Measurements from ENCODE around the gene JHY. TPM values are rescaled to one million over a fixed set of nuclear protein-coding genes. Genes with fewer than 3 reads are reported as not detected.
A peak's percentile ranks its signal among the peaks of the same experiment; 100 is the strongest.

Gene JHY
- total RNA-seq, 4 donors from 2014 or later: 13.4 to 17.3 (median 14.1) TPM

- no peak overlapping the region for H3K4me3 ChIP-seq
- H3K27ac ChIP-seq: no peak overlapping the region
- WGBS, 2 donors: 90 to 91% methylated on average over 4 of the region's 4 CpGs
- no peaks in the 10 kb centered on the region for H3K9me3 ChIP-seq
- peaks cover 0 to 36% (median 0%) of the 10 kb centered on the region in 3 donors for H3K36me3 ChIP-seq
- no peak for DNase-seq (ENCODE audit: low spot score in 2 of 2)
- TF ChIP-seq, protein P1, sequence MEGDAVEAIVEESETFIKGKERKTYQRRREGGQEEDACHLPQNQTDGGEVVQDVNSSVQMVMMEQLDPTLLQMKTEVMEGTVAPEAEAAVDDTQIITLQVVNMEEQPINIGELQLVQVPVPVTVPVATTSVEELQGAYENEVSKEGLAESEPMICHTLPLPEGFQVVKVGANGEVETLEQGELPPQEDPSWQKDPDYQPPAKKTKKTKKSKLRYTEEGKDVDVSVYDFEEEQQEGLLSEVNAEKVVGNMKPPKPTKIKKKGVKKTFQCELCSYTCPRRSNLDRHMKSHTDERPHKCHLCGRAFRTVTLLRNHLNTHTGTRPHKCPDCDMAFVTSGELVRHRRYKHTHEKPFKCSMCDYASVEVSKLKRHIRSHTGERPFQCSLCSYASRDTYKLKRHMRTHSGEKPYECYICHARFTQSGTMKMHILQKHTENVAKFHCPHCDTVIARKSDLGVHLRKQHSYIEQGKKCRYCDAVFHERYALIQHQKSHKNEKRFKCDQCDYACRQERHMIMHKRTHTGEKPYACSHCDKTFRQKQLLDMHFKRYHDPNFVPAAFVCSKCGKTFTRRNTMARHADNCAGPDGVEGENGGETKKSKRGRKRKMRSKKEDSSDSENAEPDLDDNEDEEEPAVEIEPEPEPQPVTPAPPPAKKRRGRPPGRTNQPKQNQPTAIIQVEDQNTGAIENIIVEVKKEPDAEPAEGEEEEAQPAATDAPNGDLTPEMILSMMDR (IDR thresholded peaks at IDR 0.05): no peak
- no peaks in the 10 kb centered on the region for H3K27me3 ChIP-seq
- H3K4me1 ChIP-seq: peaks cover 0 to 12% (median 2%) of the 10 kb centered on the region in 4 donors
These were observed 71.9 kb downstream of the JHY start for GRCh38 chr11:122954455-122954854.

DNA sequence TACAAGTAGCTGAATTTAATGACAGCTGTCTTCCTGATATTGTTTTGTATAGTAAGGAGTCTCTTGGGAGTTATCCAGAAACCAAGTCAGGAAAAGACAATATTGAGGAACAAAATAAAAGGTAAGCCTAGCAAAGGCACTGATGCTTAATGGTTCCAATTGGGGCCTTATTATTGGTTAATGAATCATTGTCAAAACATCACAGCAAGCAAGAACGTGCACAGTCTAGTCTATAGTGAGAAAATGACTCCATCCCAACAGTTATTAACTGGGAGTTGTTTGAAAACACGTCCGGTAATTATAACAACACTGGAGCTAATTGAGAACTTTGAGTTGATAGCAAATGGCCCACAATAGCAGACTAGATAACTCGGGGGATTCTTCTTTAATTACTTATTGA lies 81.4 kb downstream of the JHY start:
- no peak overlapping the region for H3K27ac ChIP-seq
- peaks cover 0 to 14% (median 0%) of the 10 kb centered on the region in 3 donors for H3K36me3 ChIP-seq
- H3K4me1 ChIP-seq: no peaks in the 10 kb centered on the region
- DNase-seq (ENCODE audit: low spot score in 2 of 2): no peak
- peaks cover 0 to 20% of the 10 kb centered on the region in 2 donors for H3K27me3 ChIP-seq
- 72 to 73% methylated on average over 4 of the region's 4 CpGs for whole genome bisulfite sequencing, 2 donors
- H3K4me3 ChIP-seq: no peak overlapping the region
- no peak for TF ChIP-seq POLR2A (IDR thresholded peaks at IDR 0.05)
- TF ChIP-seq, protein P1 (IDR thresholded peaks at IDR 0.05): no peak
- TF ChIP-seq EP300 (IDR thresholded peaks at IDR 0.05): no peak
- H3K9me3 ChIP-seq: no peaks in the 10 kb centered on the region

DNA sequence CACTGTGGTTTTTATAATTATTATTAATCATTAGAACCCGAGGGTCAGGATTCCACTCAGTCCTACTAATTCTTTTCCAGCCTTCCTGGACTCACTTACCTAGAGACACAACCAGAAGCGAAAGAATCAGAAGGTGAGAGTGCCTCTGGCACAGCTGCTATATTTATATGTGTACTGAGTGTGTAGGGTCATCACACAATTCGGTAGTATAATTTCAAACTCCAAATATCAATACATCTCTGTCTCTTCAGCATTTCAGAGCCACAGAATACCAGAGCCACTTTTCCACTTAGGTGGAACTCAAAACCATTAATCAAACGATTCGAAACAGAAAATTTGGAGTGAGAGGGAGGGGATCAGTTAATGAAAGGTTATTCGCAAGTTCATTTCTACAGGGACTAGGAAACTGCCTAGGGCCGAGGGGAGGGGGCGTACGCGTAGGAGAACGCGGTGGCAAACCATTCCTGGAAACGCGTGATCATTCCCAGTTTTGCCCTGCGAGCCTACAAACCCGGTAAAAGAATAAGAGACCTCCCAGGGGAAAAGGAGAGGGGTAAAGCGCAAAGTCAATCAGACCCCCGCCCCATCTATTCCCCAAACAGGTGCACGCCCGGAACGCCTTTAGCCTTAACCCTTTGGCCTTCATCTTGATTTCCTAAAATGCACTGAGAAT lies 93.6 kb downstream of the JHY start:
- Histone ChIP-seq H3K4me1 (peaks cover 0 to 36% (median 7%) of the 10 kb centered on the region in 4 donors), H3K27me3 (peaks cover 2 to 98% of the 10 kb centered on the region in 2 donors), H3K27ac (no peak overlapping the region), H3K9me3 (no peaks in the 10 kb centered on the region), H3K4me3 (no peak overlapping the region), H3K36me3 (no peaks in the 10 kb centered on the region)
- DNase-seq (ENCODE audit: low spot score in 2 of 2): no peak
- 10 to 12% methylated on average over 21 of the region's 21 CpGs for WGBS, 2 donors
- TF ChIP-seq POLR2A (IDR thresholded peaks at IDR 0.05) (no peak), EP300 (IDR thresholded peaks at IDR 0.05) (no peak)

GRCh38 chr11:122976734-122977469 lies 94.3 kb downstream of the JHY start:
- 2 to 3% methylated on average over 41 to 48 of the region's 50 CpGs for WGBS, 2 donors
- Histone ChIP-seq H3K4me3 (peak overlapping the region in 1 of 4 donors; percentile 37), H3K4me1 (peaks cover 0 to 43% (median 7%) of the 10 kb centered on the region in 4 donors), H3K27ac (no peak overlapping the region), H3K27me3 (peaks cover 2 to 98% of the 10 kb centered on the region in 2 donors), H3K9me3 (no peaks in the 10 kb centered on the region), H3K36me3 (no peaks in the 10 kb centered on the region)
- no peak for DNase-seq (ENCODE audit: low spot score in 2 of 2)
- TF ChIP-seq POLR2A (IDR thresholded peaks at IDR 0.05) (no peak), EP300 (IDR thresholded peaks at IDR 0.05) (no peak)
- TF ChIP-seq, protein P1 (IDR thresholded peaks at IDR 0.05): no peak

DNA sequence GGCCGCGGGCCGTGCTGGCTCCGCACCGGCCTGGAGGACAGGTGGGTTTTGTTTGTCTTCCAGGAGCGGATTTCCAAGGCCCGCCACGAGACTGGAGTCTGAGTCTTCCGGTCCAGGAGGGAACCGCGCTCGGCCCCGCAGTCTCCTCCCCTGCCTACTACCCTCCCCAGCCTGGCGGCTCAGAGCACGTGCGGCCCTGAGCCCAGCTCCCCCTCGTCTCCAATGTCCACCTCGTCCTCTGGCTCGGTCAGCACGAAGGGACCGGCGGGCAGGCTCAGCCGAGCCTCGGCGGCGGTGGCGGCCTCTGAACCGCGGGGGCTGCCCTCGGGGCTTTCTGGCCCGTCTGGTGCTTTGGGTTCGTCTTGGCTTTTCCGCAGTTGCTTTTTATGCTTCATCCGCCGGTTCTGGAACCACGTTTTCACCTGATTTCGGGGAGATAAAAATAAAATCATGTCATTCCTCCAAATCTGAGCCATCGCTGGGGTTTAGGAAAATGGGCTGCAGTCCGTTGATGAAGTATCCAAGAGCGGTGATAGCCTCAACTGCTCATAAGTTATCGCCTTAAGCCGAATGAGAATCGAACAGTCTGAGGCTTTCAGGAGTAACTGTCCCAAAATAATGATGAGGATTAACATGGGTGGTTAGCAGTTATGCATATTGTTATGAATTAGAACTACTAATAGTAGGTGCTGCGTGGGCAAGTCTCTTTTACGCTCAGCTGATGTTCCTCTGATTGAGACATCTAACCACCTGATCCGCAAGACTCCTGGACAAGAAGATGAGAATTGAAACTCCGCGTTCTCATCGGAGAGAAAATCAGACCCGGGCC lies 95.1 kb downstream of the JHY start:
- 6% methylated on average over 39 to 50 of the region's 50 CpGs for WGBS, 2 donors
- no peak overlapping the region for H3K27ac ChIP-seq
- no peak for DNase-seq (ENCODE audit: low spot score in 2 of 2)
- peaks cover 2 to 98% of the 10 kb centered on the region in 2 donors for H3K27me3 ChIP-seq
- no peaks in the 10 kb centered on the region for H3K36me3 ChIP-seq
- peak overlapping the region in 1 of 4 donors; percentile 37 for H3K4me3 ChIP-seq
- H3K4me1 ChIP-seq: peaks cover 0 to 43% (median 7%) of the 10 kb centered on the region in 4 donors
- TF ChIP-seq POLR2A (IDR thresholded peaks at IDR 0.05): no peak
- TF ChIP-seq, protein P1 (IDR thresholded peaks at IDR 0.05): no peak
- no peak for TF ChIP-seq EP300 (IDR thresholded peaks at IDR 0.05)
- no peaks in the 10 kb centered on the region for H3K9me3 ChIP-seq
